Psoas muscle (tissue), 8 donors: ENCODE results near the gene PTGDS. TPM values are rescaled to one million over a fixed set of nuclear protein-coding genes. Genes with fewer than 3 reads are reported as not detected.

ENCODE experiments used
- ATAC-seq, 4 donors: fragments of 200-7000 bp; cut with Tn5 transposase; one replicate each; pipeline ENCODE4 v1.9.1; 2020; ENCODE audit warnings: moderate library complexity in 3 of 4, mild to moderate bottlenecking in 2 of 4
- DNase-seq, 2 donors: peaks; one replicate each; pipeline ENCODE4 v3.0.0-alpha.2; 2020
- H3K27ac ChIP-seq: fragments of 200-600 bp; one replicate; pipeline ENCODE4 v1.8.0; 2022
- H3K27me3 ChIP-seq, 3 donors: fragments of 200-600 bp in 1 of 3; one replicate each; pipeline versions ENCODE4 v1.6.1 to v1.8.0; 2013 to 2022; ENCODE audit warnings: low read length in 2 of 3, mild to moderate bottlenecking in 2 of 3, moderate library complexity in 1 of 3; ENCODE audit not compliant: insufficient read depth in 3 of 3
- H3K36me3 ChIP-seq, 2 donors: fragments of 200-600 bp in 1 of 2; one replicate each; pipeline versions ENCODE4 v1.6.1 to v1.8.0; 2013 to 2022; ENCODE audit warnings: low read depth in 1 of 2, mild to moderate bottlenecking in 1 of 2, moderate library complexity in 1 of 2; ENCODE audit not compliant: insufficient read depth in 1 of 2
- H3K4me1 ChIP-seq: fragments of 200-600 bp; one replicate; pipeline ENCODE4 v1.8.0; 2022
- H3K4me3 ChIP-seq: fragments of 200-600 bp; one replicate; pipeline ENCODE4 v1.8.0; 2022; ENCODE audit warnings: mild to moderate bottlenecking
- H3K9me3 ChIP-seq: fragments of 200-600 bp; one replicate; pipeline ENCODE4 v1.8.0; 2022
- CTCF ChIP-seq: fragments of 200-600 bp; IDR thresholded peaks from one replicate; pipeline ENCODE4 v1.8.0; 2022; ENCODE audit warnings: antibody characterized with exemption
- WGBS, 3 donors: extraction: QIAGEN DNeasy Blood & Tissue Kit; methylation state at CpG; one replicate each; pipeline versions ENCODE4 v1.1.6 to v1.1.7; 2013; 5-methylcytosine and 5-hydroxymethylcytosine counted together
- intact Hi-C, 2 donors: fragments of 100-400 bp; cut with DNase I; formaldehyde crosslinking; loops; one replicate each; pipeline versions ENCODE4 v1.11.0 to v1.14.2; 2022
- polyA plus RNA-seq, 3 donors: library from polyadenylated mRNA; stranded (reverse); fragments of 200-250 nt; gene quantifications; one replicate each; pipeline ENCODE4 v1.2.3, GENCODE V29; 2013
- total RNA-seq, 4 donors: library from RNA; stranded (reverse); fragmentation: NEBNext Ultra II Directional in 2 of 4; extraction: Animal tissue kit (Norgen Biotek cat#: 25700) in 2 of 4; gene quantifications; one replicate each; pipeline versions ENCODE4 v1.2.1 to v1.2.4, GENCODE V29; 2021 to 2023
- donor health status: healthy with polysubstance abuse.
- donor health status: DM: no; HTN: no; CAD: no; lungs with moderate emphysema.
- donor health status: Bipolar disorder and iron deficiency.
- donor health status: healthy.
- donor health status: DM: yes; HTN: yes; CAD: no.
- donor health status: DM: no; HTN: no; CAD: no.
- donor health status: DM: no; HTN: no; CAD: no.
- donor health status: DM: yes; HTN: yes; CAD: no.

Gene PTGDS
- total and polyA plus RNA-seq, 7 donors, result 23.3 to 130 (median 37.9) TPM

- 85 to 88% (median 88%) methylated on average over 10 of the region's 10 CpGs for WGBS, 3 donors
- peaks cover 0 to 14% (median 11%) of the 10 kb centered on the region in 3 donors for H3K27me3 ChIP-seq
- intact Hi-C loops, result loop anchor here in 1 of 2 donors (5.0 kb wide), 1 partner anchor 43 kb away; the partner anchor contains the start of gene C8G
These were observed 13.1 kb downstream of the PTGDS start for GRCh38 chr9:136990242-136990911.

GRCh38 chr9:136991993-136992818 is 14.9 kb downstream of the PTGDS start, which contains the start of gene PAXX:
PAXX (plus strand) TSS chr9:136992422; CDS start chr9:136992444, 22 bp downstream.
- Histone ChIP-seq H3K27ac (peak within 1 kb of the TSS; percentile 81), H3K27me3 (peaks cover 0 to 19% (median 17%) of the 10 kb centered on the region in 3 donors), H3K4me1 (peaks cover 10% of the 10 kb centered on the region), H3K4me3 (peak within 1 kb of the TSS; percentile 89), H3K9me3 (no peaks in the 10 kb centered on the region), H3K36me3 (peaks cover 0 to 11% of the 10 kb centered on the region in 2 donors)
- no peak for TF ChIP-seq CTCF
- DNase-seq (peak; percentile 92 to 96), ATAC-seq (peak; percentile 96 to 97 (median 97))
- WGBS, 3 donors, result 1 to 2% (median 1%) methylated on average over 46 to 92 of the region's 92 CpGs
- intact Hi-C loops, result loop anchor here in 1 of 2 donors (5.0 kb wide), 1 partner anchor 45 kb away; the partner anchor contains the start of gene C8G

More at GRCh38 chr9:136990242-136990911, 13.1 kb downstream of the PTGDS start:
- Histone ChIP-seq H3K4me1 (peaks cover 10% of the 10 kb centered on the region), H3K4me3 (no peak overlapping the region), H3K27ac (no peak overlapping the region), H3K9me3 (no peaks in the 10 kb centered on the region), H3K36me3 (peaks cover 0 to 11% of the 10 kb centered on the region in 2 donors)
- no peak for TF ChIP-seq CTCF
- DNase-seq (no peak), ATAC-seq (no peak)

GRCh38 chr9:136992819-136993369 is 15.6 kb downstream of the PTGDS start:
- peaks cover 10% of the 10 kb centered on the region for H3K4me1 ChIP-seq
- intact Hi-C loops, result loop anchor here in 1 of 2 donors (5.0 kb wide), 1 partner anchor 46 kb away; the partner anchor contains the start of gene C8G
- no peak for TF ChIP-seq CTCF
- peaks cover 0 to 19% (median 17%) of the 10 kb centered on the region in 3 donors for H3K27me3 ChIP-seq
- H3K4me3 ChIP-seq, result peak overlapping the region; percentile 89
- no peak for DNase-seq
- peaks cover 0 to 11% of the 10 kb centered on the region in 2 donors for H3K36me3 ChIP-seq
- 37 to 46% (median 38%) methylated on average over 17 to 18 of the region's 18 CpGs for WGBS, 3 donors
- peak overlapping the region; percentile 81 for H3K27ac ChIP-seq
- ATAC-seq, result no peak
- no peaks in the 10 kb centered on the region for H3K9me3 ChIP-seq

- intact Hi-C loops, result loop anchor here in 1 of 2 donors (5.0 kb wide), 1 partner anchor 47 kb away; the partner anchor contains the start of gene C8G
- H3K4me3 ChIP-seq, result no peak overlapping the region
These were observed 17.0 kb downstream of the PTGDS start for GRCh38 chr9:136994180-136994887.

More at GRCh38 chr9:136994180-136994887, 17.0 kb downstream of the PTGDS start:
- 71 to 82% (median 77%) methylated on average over 45 to 54 of the region's 54 CpGs for WGBS, 3 donors
- TF ChIP-seq CTCF, result no peak
- DNase-seq (no peak), ATAC-seq (no peak)
- H3K27ac ChIP-seq, result no peak overlapping the region
- peaks cover 0 to 19% (median 17%) of the 10 kb centered on the region in 3 donors for H3K27me3 ChIP-seq
- peaks cover 10% of the 10 kb centered on the region for H3K4me1 ChIP-seq
- no peaks in the 10 kb centered on the region for H3K9me3 ChIP-seq
- peaks cover 0 to 11% of the 10 kb centered on the region in 2 donors for H3K36me3 ChIP-seq
